T47D (cell line): ENCODE measurements around the gene DEDD.

Experiments used
- DNase-seq, 2 experiments: peaks; one replicate each; pipeline versions ENCODE4 v3.0.0 to v3.0.0-alpha.2; 2011 to 2012; ENCODE audit warnings: low read depth in 1 of 2, low spot score in 1 of 2
- JUND ChIP-seq: IDR thresholded peaks from 2 replicates; pipeline ENCODE4 v1.6.1; 2012; ENCODE audit warnings: low read depth
- in situ Hi-C: cut with HindIII; loops from 2 replicates; pipeline ENCODE4 v1.10.0; 2016; ENCODE audit warnings: low sequenced_read_pairs, low pct_unique_long_range_greater_than_20kb

The DEDD gene

DNA sequence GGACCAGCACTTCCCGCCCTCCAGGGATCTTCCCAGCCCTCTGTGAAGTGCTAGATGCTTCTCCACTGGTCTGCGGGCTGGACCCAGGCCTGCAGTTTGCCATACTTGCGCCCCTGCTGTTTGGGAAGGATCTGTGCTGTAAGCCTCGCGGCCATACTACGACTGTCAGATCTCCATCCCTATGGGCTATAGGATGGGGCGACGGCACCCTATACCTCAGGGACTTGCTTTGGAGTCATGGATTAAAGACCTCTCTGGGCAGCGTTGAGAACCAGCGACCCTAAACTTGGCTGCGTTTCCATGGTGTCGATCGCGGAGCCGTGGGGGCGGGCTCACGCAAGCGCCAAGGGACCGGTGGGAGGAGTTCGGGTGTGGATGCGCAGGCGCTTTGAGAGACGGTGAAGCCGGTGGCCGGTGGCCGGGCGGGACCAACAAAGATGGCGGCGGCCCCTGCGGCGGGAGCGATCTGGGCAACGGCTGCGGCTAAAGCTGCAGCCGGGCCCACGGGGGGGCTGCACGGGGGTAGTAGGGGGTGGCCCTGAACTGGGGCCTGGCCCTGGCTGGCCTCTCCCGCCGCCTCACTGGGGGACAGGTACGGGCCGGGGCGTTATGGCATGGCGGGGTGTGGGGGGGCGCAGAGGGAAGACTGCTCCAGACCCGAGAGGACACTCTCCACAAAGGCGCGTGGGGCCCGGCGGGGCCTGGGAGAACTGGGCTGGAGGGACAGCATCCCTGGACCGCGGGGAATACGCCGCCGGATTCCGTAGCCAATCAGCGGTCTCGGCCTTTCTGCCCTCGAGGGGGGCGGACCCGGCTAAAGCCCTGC is 26.8 kb upstream of the DEDD start, which contains the start of gene USP21:
Gene USP21, plus strand, starts transcription at position 414 of the 826 bp plus-strand sequence. CDS start 1,141 bp downstream, outside the sequence.
- in situ Hi-C loops = no loop called here
- DNase-seq = peak; percentile 94 to 95
- no peak for TF ChIP-seq JUND

DNA sequence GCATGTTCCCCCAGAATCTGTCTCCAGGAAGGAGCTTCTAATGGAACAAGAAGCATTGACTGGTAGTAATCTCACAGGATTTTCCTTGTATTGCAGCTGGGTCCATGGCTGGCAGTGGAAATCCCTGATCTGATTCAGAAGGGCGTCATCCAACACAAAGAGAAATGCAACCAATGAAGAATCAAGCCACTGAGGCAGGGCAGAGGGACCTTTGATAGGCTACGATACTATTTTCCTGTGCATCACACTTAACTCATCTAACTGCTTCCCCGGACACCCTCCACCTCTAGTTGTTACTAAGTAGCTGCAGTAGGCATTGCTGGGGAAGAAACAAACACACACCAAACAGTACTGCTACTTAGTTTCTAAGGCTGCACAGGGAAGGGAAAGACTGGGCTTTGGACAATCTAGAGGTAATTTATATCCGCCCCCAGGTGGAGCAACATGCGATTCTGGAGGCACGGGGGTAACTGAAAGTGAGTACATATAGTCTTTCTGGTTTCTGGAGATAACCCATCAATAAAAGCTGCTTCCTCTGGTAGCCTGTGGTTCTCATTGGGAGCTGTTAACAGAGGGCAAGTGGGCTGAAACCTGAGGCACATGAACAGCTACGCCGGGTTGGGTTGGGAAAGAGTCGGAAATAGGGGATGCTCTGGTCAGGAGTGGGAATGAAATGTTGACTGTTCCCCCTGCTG is 26.0 kb upstream of the DEDD start:
- TF ChIP-seq JUND = no peak
- DNase-seq = no peak
- in situ Hi-C loops = no loop called here

DNA sequence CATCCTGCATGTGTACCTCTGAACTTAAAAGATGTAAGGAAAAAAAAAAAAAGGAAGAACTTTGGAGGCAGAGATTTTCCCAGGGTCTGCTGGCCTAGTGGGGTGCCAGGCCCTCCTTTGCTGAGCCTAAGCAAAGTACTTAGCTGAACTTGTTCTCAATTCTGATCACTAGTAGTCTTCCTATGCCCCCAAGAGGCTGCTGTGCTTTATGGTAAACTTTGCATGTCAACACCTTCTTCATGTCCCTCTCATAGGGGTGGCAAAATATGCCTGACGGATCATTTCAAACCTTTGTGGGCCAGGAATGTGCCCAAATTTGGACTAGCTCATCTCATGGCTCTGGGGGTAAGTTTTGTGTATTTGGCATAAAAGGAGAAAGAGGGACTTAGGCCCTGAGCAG is 25.4 kb upstream of the DEDD start:
- in situ Hi-C loops = no loop called here
- no peak for DNase-seq
- no peak for TF ChIP-seq JUND

GRCh38 chr1:161153682-161154337 is 21.3 kb upstream of the DEDD start, which contains the start of gene UFC1:
UFC1 (plus strand) TSS chr1:161153978; CDS start chr1:161153998, 20 bp downstream.
- in situ Hi-C loops = no loop called here
- 0 out of 2 replicates have a peak, but pooled peaks have one; percentile 25 for TF ChIP-seq JUND
- peak; percentile 71 to 95 for DNase-seq

GRCh38 chr1:161153176-161153575 is 20.7 kb upstream of the DEDD start:
- no peak for DNase-seq
- in situ Hi-C loops = no loop called here
- no peak for TF ChIP-seq JUND

DNA sequence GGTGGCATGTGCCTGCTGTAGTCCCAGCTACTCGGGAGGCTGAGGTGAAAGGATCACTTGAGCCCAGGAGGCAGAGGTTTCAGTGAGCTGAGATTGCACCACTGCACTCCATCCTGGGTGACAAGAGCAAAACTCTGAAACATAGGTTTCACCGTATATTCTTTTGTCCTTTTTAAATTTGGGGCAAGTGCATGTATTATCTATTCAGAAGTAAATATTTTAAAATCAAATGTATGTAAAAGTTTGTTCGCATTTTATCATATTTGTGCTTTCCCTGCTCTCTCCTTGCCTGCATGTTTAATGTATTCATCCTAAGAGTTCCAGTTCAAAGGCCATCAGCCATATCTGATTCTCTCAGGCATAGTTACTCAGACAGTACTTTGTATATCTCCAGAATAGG is 13.4 kb upstream of the DEDD start:
- in situ Hi-C loops = no loop called here
- no peak for DNase-seq
- no peak for TF ChIP-seq JUND

- in situ Hi-C loops = no loop called here
- DNase-seq = no peak
- no peak for TF ChIP-seq JUND
Measured at GRCh38 chr1:161140755-161141400, 8.4 kb upstream of the DEDD start.

GRCh38 chr1:161139766-161140165 is 7.3 kb upstream of the DEDD start:
- peak in 1 of 2 experiments; percentile 67 for DNase-seq
- in situ Hi-C loops = no loop called here
- TF ChIP-seq JUND = no peak

DNA sequence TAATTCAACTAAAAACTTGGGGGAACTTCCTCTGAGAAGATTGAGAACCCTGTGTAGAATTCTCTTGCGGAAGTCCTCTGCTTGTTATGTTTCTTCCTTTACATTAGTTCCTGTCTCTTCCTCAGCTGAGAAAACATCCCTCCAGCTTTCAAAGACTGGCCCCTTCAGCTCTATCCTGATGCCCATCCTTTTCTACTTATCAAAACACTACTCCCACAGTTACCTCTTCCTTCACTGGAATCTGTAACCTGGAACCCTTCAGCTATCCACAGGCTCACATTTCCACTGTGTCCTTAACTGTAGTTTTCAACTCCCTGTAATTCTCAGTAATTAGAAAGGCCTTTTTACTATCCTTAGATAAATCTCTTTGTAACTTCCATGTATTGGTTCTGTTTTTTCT is 6.0 kb upstream of the DEDD start:
- in situ Hi-C loops = no loop called here
- no peak for TF ChIP-seq JUND
- DNase-seq = no peak

DNA sequence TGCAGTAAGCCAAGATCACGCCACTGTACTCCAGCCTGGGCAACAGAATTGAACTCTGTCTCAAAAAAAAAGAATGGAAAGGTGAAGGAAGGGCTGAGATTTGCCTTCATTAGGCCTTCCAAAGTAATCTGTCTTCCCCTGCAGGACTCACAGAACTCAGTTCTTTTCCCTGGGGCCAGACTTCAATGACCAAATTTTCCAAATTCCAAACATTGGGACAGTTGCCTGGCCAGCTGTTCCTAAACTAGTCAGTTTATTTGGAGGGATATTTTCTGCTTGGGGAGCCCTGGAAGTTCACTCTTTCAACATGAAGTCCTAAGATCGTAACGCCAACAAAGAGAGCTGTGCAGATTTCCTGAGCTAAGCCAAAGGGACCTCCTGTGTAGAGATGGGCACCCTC is 5.4 kb upstream of the DEDD start:
- no peak for TF ChIP-seq JUND
- in situ Hi-C loops = no loop called here
- no peak for DNase-seq

- TF ChIP-seq JUND = no peak
- in situ Hi-C loops = no loop called here
- DNase-seq = peak in 1 of 2 experiments; percentile 58
Measured at GRCh38 chr1:161133220-161133740, 813 bp upstream of the DEDD start.

DNA sequence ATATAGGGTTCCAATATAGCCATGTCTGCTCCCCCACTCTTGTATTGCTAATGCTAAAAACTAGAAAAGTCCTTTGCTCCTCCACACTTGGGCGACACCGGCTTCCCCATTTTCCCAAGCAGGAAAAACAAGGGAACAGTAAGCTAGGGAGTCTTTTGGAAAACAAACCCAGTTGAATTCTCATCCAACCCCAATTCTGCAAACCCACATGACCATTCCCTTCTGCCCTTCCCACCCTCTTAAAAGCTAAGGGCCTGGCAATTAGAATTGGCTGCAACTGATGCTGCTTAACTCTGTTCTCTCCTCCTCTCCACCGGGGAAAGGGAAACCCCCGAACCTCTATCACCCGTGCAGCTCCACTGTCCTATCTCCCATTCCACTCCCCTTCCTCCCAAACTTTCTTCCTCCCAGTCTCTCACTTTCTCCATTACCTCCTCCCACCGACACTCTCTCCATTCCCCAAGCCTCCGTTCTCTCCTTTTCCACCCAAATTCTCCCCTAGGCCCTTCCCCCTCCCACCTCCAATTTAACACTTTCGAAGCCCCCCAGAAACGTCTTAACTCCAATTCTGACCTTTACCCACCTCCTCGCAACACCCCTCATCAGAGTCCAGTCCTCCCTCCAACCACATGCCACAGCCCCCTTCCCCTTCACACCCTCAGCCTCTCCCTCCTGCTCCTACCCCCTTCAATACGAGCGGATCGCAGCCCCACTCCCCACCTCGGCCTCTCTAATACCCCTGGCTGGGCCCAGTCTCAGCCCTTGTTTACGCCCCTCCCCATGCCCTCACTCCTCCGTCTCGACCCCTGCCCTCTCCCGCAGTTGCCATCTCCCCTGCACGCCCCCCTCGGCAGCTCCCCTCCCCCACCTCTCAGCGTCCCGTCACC is 701 bp downstream of the DEDD start:
- in situ Hi-C loops = no loop called here
- TF ChIP-seq JUND = no peak
- DNase-seq = peak in 1 of 2 experiments; percentile 30
